ENCODE data around the gene CYB561. TPM values are rescaled to one million over a fixed set of nuclear protein-coding genes. Genes with fewer than 3 reads are reported as not detected.

Gene CYB561
- total and polyA plus RNA-seq, 2 donors (not counting 3 experiments of a cell fraction or from before 2014, with no cell fraction given), result 34.9 to 71.1 TPM

GRCh38 chr17:63447471-63448009, 1.4 kb upstream of the CYB561 start:
- ChIA-PET POLR2A (interaction anchor here (1.0 to 2.2 kb wide), 5 partner anchors 16 to 174 kb away, joined by 3 to 13 read pairs (median 4); partner anchors contain the start of genes ACE and MAP3K3), CTCF (interaction anchor here (0.9 to 7.4 kb wide), 10 partner anchors 8 to 164 kb away, joined by 3 to 134 read pairs (median 8); partner anchors contain the start of gene ACE)
- dilution Hi-C loops (cut with MboI; ENCODE audit: extremely low pct_ligation_motif_present, low sequenced_read_pairs) (no loop called here), intact Hi-C loops (cut with micrococcal nuclease) (loop anchor here (1.0 to 2.0 kb wide), 4 partner anchors 14 to 379 kb away; partner anchors contain the start of genes DCAF7, FTSJ3 and PSMC5)
- peak; percentile 77 for DNase-seq (ENCODE audit: low read depth, low spot score)
- no peaks in the 10 kb centered on the region for H4K20me1 ChIP-seq (replicated peaks; ENCODE audit: control insufficient read depth, extremely low read depth, insufficient read depth, low read length)
- peak overlapping the region; percentile 80 for H3K27ac ChIP-seq (ENCODE audit: insufficient read depth, low read depth, low read length)
- no peaks in the 10 kb centered on the region for H3K36me3 ChIP-seq (ENCODE audit: control insufficient read depth in 2 of 2, extremely low read depth in 1 of 2, insufficient read depth in 2 of 2, low read length in 2 of 2)
- no peaks in the 10 kb centered on the region for H3K27me3 ChIP-seq (ENCODE audit: control insufficient read depth in 2 of 2, insufficient read depth in 2 of 2, low read length in 2 of 2)
- peaks cover 45% of the 10 kb centered on the region for H3K4me1 ChIP-seq (ENCODE audit: control insufficient read depth, extremely low read depth, insufficient read depth, low read length)
- peak overlapping the region; percentile 4 for H2AFZ ChIP-seq (ENCODE audit: low read depth, low read length)
- H3K79me2 ChIP-seq (ENCODE audit: control insufficient read depth, insufficient read depth, low read length), result no peaks in the 10 kb centered on the region
- no peaks in the 10 kb centered on the region for H3K9me3 ChIP-seq (replicated peaks; ENCODE audit: control insufficient read depth, insufficient read depth, low read length)
- BruUV-seq (replicated peaks), result TSS peak; percentile 29
- no peak for FAIRE-seq
- TF ChIP-seq GATA2 (IDR thresholded peaks at IDR 0.05; ENCODE audit: insufficient read depth, insufficient read length, low read depth, low read length) (no peak), MYC (IDR thresholded peaks at IDR 0.05; ENCODE audit: low read depth, low read length) (peak; percentile 28)
- H3K9me1 ChIP-seq (replicated peaks; ENCODE audit: control insufficient read depth, extremely low read depth, insufficient read depth, low read length), result no peaks in the 10 kb centered on the region
- H3K4me2 ChIP-seq (ENCODE audit: insufficient read depth, low read length), result no peak overlapping the region
- H3K9ac ChIP-seq (replicated peaks; ENCODE audit: extremely low read depth, insufficient read depth, low read length), result peak overlapping the region; percentile 92
- H3K4me3 ChIP-seq (replicated peaks in 1 of 3; ENCODE audit: insufficient read depth in 1 of 3, low read depth in 1 of 3, low read length in 3 of 3), result no peak overlapping the region

- H3K27me3 ChIP-seq (ENCODE audit: control insufficient read depth in 2 of 2, insufficient read depth in 2 of 2, low read length in 2 of 2), result no peaks in the 10 kb centered on the region
- no peaks in the 10 kb centered on the region for H4K20me1 ChIP-seq (replicated peaks; ENCODE audit: control insufficient read depth, extremely low read depth, insufficient read depth, low read length)
- peak overlapping the region; percentile 80 for H3K27ac ChIP-seq (ENCODE audit: insufficient read depth, low read depth, low read length)
- H3K4me1 ChIP-seq (ENCODE audit: control insufficient read depth, extremely low read depth, insufficient read depth, low read length), result peaks cover 45% of the 10 kb centered on the region
- FAIRE-seq, result peak; percentile 100
- BruUV-seq (replicated peaks), result no TSS peak
- no peaks in the 10 kb centered on the region for H3K9me3 ChIP-seq (replicated peaks; ENCODE audit: control insufficient read depth, insufficient read depth, low read length)
- H3K79me2 ChIP-seq (ENCODE audit: control insufficient read depth, insufficient read depth, low read length), result no peaks in the 10 kb centered on the region
- peak overlapping the region; percentile 92 for H3K9ac ChIP-seq (replicated peaks; ENCODE audit: extremely low read depth, insufficient read depth, low read length)
- no peaks in the 10 kb centered on the region for H3K36me3 ChIP-seq (ENCODE audit: control insufficient read depth in 2 of 2, extremely low read depth in 1 of 2, insufficient read depth in 2 of 2, low read length in 2 of 2)
- intact Hi-C loops (cut with micrococcal nuclease) (loop anchor here (1.0 to 2.0 kb wide), 4 partner anchors 14 to 380 kb away; partner anchors contain the start of genes DCAF7, FTSJ3 and PSMC5), dilution Hi-C loops (cut with MboI; ENCODE audit: extremely low pct_ligation_motif_present, low sequenced_read_pairs) (no loop called here)
- peak overlapping the region; percentile 40 for H3K4me2 ChIP-seq (ENCODE audit: insufficient read depth, low read length)
- peak; percentile 95 for DNase-seq (ENCODE audit: low read depth, low spot score)
- no peaks in the 10 kb centered on the region for H3K9me1 ChIP-seq (replicated peaks; ENCODE audit: control insufficient read depth, extremely low read depth, insufficient read depth, low read length)
- ChIA-PET POLR2A (interaction anchor here (1.0 to 2.2 kb wide), 6 partner anchors 13 to 175 kb away, joined by 3 to 13 read pairs (median 4); partner anchors contain the start of genes ACE and MAP3K3), CTCF (interaction anchor here (0.9 to 7.4 kb wide), 9 partner anchors 9 to 165 kb away, joined by 3 to 134 read pairs (median 6); partner anchors contain the start of gene ACE)
- peak overlapping the region; percentile 4 for H2AFZ ChIP-seq (ENCODE audit: low read depth, low read length)
- H3K4me3 ChIP-seq (replicated peaks in 1 of 3; ENCODE audit: insufficient read depth in 1 of 3, low read depth in 1 of 3, low read length in 3 of 3), result peak overlapping the region in 1 of 3 experiments; percentile 49
- TF ChIP-seq FOS (IDR thresholded peaks at IDR 0.05; ENCODE audit: borderline replicate concordance, insufficient read depth, low read length) (peak; percentile 48), POLR2A (IDR thresholded peaks at IDR 0.05; ENCODE audit: low read depth, low read length) (peak; percentile 57), GATA2 (IDR thresholded peaks at IDR 0.05; ENCODE audit: insufficient read depth, insufficient read length, low read depth, low read length) (peak; percentile 97), CTCF (IDR thresholded peaks at IDR 0.05; ENCODE audit: extremely low read depth in 1 of 2, insufficient read depth in 1 of 2, low read depth in 1 of 2, low read length in 2 of 2) (peak; percentile 15 to 22), JUN (IDR thresholded peaks at IDR 0.05; ENCODE audit: borderline replicate concordance, insufficient read depth, insufficient read length, low read depth) (no peak), MAX (IDR thresholded peaks at IDR 0.05; ENCODE audit: insufficient read depth, insufficient read length) (no peak), POLR2AphosphoS5 (IDR thresholded peaks at IDR 0.05; ENCODE audit: insufficient read depth, low read depth, low read length) (peak; percentile 95), EZH2 (IDR thresholded peaks at IDR 0.05; ENCODE audit: borderline replicate concordance, low read depth, low read length, severe bottlenecking) (no peak), MYC (IDR thresholded peaks at IDR 0.05; ENCODE audit: low read depth, low read length) (no peak)
Measured at GRCh38 chr17:63446753-63447470, 806 bp upstream of the CYB561 start.

Data from endothelial cell of umbilical vein (primary cell).